Measurements from ENCODE around the gene S100A12. TPM values are rescaled to one million over a fixed set of nuclear protein-coding genes. Genes with fewer than 3 reads are reported as not detected.

The S100A12 gene
- total RNA-seq, 1 donor from 2014 or later: not detected

DNA sequence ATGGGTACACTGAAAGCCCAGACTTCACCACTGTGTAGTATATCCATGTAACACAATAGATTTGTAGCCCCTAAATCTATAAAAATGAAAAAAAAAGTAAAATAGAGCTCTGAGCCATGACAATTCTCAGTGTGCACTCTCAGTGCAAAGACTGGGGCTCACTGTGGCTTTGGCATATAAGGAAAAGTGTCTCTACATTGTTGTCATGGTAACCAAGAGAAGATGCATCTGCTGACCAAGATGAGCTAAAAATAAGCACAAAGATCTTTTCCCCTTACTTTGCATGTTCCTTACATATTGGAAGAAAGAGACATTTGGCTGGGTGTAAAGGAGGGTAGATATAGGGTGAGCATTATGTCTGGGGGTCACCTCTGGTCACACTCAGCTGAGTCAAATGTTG lies 38.8 kb downstream of the S100A12 start:
- Mint-ChIP-seq H3K4me3 (ENCODE audit: low read depth) (no peak overlapping the region), H3K27me3 (no peaks in the 10 kb centered on the region), H3K27ac (no peak overlapping the region), H3K9me3 (ENCODE audit: low read depth) (peaks cover 8% of the 10 kb centered on the region), H3K36me3 (ENCODE audit: insufficient read depth) (no peaks in the 10 kb centered on the region), H3K4me1 (ENCODE audit: low read depth) (peaks cover 2% of the 10 kb centered on the region)
- no peak for TF ChIP-seq CTCF (IDR thresholded peaks at IDR 0.05; ENCODE audit: unreplicated experiment)
- no peak for DNase-seq (ENCODE audit: low spot score, unreplicated experiment)

GRCh38 chr1:153333902-153334301 lies 41.5 kb downstream of the S100A12 start:
- no peaks in the 10 kb centered on the region for H3K36me3 Mint-ChIP-seq (ENCODE audit: insufficient read depth)
- peaks cover 5% of the 10 kb centered on the region for H3K27me3 Mint-ChIP-seq
- no peak overlapping the region for H3K27ac Mint-ChIP-seq

DNA sequence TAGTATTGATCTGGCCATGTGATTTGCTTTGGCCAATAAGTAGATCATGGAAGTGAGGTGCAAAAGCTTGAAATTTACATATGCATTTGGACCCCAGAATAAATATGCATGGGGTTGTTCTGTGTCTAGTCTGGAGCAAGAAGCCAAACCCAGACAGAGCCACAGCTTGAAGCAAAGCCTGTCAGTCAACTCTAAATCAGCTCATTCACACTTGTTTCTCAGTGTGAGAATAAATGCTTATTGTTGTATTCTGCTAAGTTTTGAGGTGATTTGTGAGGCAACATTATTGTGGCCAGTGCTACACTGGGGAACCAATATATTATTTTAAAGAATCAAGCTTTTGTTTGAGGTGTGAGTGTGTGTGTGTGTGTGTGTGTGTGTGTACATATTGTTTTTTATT lies 50.5 kb downstream of the S100A12 start:
- Mint-ChIP-seq H3K4me3 (ENCODE audit: low read depth) (no peak overlapping the region), H3K36me3 (ENCODE audit: insufficient read depth) (no peaks in the 10 kb centered on the region), H3K4me1 (ENCODE audit: low read depth) (no peaks in the 10 kb centered on the region), H3K27me3 (no peaks in the 10 kb centered on the region), H3K27ac (no peak overlapping the region), H3K9me3 (ENCODE audit: low read depth) (peaks cover 23% of the 10 kb centered on the region)
- no peak for DNase-seq (ENCODE audit: low spot score, unreplicated experiment)
- no peak for TF ChIP-seq CTCF (IDR thresholded peaks at IDR 0.05; ENCODE audit: unreplicated experiment)

More at GRCh38 chr1:153333902-153334301, 41.5 kb downstream of the S100A12 start:
- H3K4me3 Mint-ChIP-seq (ENCODE audit: low read depth): no peak overlapping the region
- no peak for DNase-seq (ENCODE audit: low spot score, unreplicated experiment)
- H3K4me1 Mint-ChIP-seq (ENCODE audit: low read depth): peaks cover 2% of the 10 kb centered on the region
- TF ChIP-seq CTCF (IDR thresholded peaks at IDR 0.05; ENCODE audit: unreplicated experiment): no peak
- H3K9me3 Mint-ChIP-seq (ENCODE audit: low read depth): peaks cover 14% of the 10 kb centered on the region

Other genes starting within 250 kb of the S100A12 start
- not detected in 2 replicates for gene SPRR2G, start 224.7 kb downstream of the S100A12 start, total RNA-seq
- not detected in 2 replicates for gene LELP1, start 172.2 kb downstream of the S100A12 start, total RNA-seq
- not detected in 2 replicates for gene PRR9, start 158.0 kb downstream of the S100A12 start, total RNA-seq
- not detected in 2 replicates for gene LORICRIN, start 115.9 kb downstream of the S100A12 start, total RNA-seq
- gene PGLYRP3, start 62.7 kb downstream of the S100A12 start, total RNA-seq: not detected in 2 replicates
- gene PGLYRP4, start 26.8 kb downstream of the S100A12 start, total RNA-seq: not detected in 2 replicates
- 0.91 and 0.95 TPM in 2 replicates for gene S100A9, start 17.8 kb downstream of the S100A12 start, total RNA-seq
- not detected in 2 replicates for gene S100A8, start 15.5 kb upstream of the S100A12 start, total RNA-seq
- not detected in 2 replicates for gene S100A7A, start 40.9 kb upstream of the S100A12 start, total RNA-seq
- gene S100A7, start 85.0 kb upstream of the S100A12 start, total RNA-seq: not detected in 2 replicates
- gene S100A6, start 160.4 kb upstream of the S100A12 start, total RNA-seq: 12.5 and 14.8 TPM in 2 replicates
- gene S100A5, start 165.3 kb upstream of the S100A12 start, total RNA-seq: not detected in 2 replicates
- gene S100A4, start 170.2 kb upstream of the S100A12 start, total RNA-seq: 7.6 and 11.1 TPM in 2 replicates
- 0.46 and 1.5 TPM in 2 replicates for gene S100A3, start 173.6 kb upstream of the S100A12 start, total RNA-seq
- gene S100A2, start 190.2 kb upstream of the S100A12 start, total RNA-seq: 0.36 and 1.6 TPM in 2 replicates
- gene S100A16, start 237.5 kb upstream of the S100A12 start, total RNA-seq: 46.8 and 50.2 TPM in 2 replicates
- 1.4 and 2.8 TPM in 2 replicates for gene S100A14, start 240.7 kb upstream of the S100A12 start, total RNA-seq

All from progenitor cell of endocrine pancreas (in vitro differentiated cells).